Endothelial cell (in vitro differentiated cells): ENCODE data around the gene PHF1. TPM values are rescaled to one million over a fixed set of nuclear protein-coding genes. Genes with fewer than 3 reads are reported as not detected.

ENCODE experiments used
- DNase-seq: peaks from one replicate; pipeline ENCODE4 v3.0.0; 2021; ENCODE audit warnings: low spot score
- H3K27ac Mint-ChIP-seq: one replicate; pipeline ENCODE4 v1.8.0; 2021; ENCODE audit warnings: mixed read lengths, inconsistent platforms; ENCODE audit not compliant: unreplicated experiment
- H3K27me3 Mint-ChIP-seq: one replicate; pipeline ENCODE4 v1.8.0; 2021; ENCODE audit warnings: mild to moderate bottlenecking, moderate library complexity, mixed read lengths, inconsistent platforms; ENCODE audit not compliant: unreplicated experiment
- H3K36me3 Mint-ChIP-seq: one replicate; pipeline ENCODE4 v1.8.0; 2021; ENCODE audit warnings: mild to moderate bottlenecking, low read depth, mixed read lengths, inconsistent platforms; ENCODE audit not compliant: unreplicated experiment
- H3K4me1 Mint-ChIP-seq: one replicate; pipeline ENCODE4 v1.8.0; 2021; ENCODE audit warnings: mild to moderate bottlenecking, mixed read lengths, inconsistent platforms; ENCODE audit not compliant: unreplicated experiment
- H3K4me3 Mint-ChIP-seq: one replicate; pipeline ENCODE4 v1.8.0; 2021; ENCODE audit warnings: mild to moderate bottlenecking, mixed read lengths, inconsistent platforms; ENCODE audit not compliant: unreplicated experiment
- H3K9me3 Mint-ChIP-seq: one replicate; pipeline ENCODE4 v1.8.0; 2021; ENCODE audit warnings: mixed read lengths, inconsistent platforms; ENCODE audit not compliant: unreplicated experiment
- total RNA-seq: library from RNA; stranded (reverse); fragmentation: NEBNext Ultra II Directional; extraction: Animal tissue kit (Norgen Biotek cat#: 25700); gene quantifications from one replicate; pipeline ENCODE4 v1.2.1, GENCODE V29; 2021; ENCODE audit not compliant: unreplicated experiment
- TF ChIP-seq, protein P1 (sequence below): fragments of 200-600 bp; sonication (generic); IDR thresholded peaks from one replicate; pipeline ENCODE4 v1.5.0; 2021; ENCODE audit warnings: antibody characterized with exemption; ENCODE audit not compliant: unreplicated experiment

PHF1 gene
- total RNA-seq, 1 donor from 2014 or later: 60.0 TPM

- peaks cover 40% of the 10 kb centered on the region for H3K36me3 Mint-ChIP-seq
- H3K4me1 Mint-ChIP-seq: peaks cover 37% of the 10 kb centered on the region
- no peaks in the 10 kb centered on the region for H3K9me3 Mint-ChIP-seq
- peaks cover 29% of the 10 kb centered on the region for H3K27me3 Mint-ChIP-seq
- TF ChIP-seq, protein P1, sequence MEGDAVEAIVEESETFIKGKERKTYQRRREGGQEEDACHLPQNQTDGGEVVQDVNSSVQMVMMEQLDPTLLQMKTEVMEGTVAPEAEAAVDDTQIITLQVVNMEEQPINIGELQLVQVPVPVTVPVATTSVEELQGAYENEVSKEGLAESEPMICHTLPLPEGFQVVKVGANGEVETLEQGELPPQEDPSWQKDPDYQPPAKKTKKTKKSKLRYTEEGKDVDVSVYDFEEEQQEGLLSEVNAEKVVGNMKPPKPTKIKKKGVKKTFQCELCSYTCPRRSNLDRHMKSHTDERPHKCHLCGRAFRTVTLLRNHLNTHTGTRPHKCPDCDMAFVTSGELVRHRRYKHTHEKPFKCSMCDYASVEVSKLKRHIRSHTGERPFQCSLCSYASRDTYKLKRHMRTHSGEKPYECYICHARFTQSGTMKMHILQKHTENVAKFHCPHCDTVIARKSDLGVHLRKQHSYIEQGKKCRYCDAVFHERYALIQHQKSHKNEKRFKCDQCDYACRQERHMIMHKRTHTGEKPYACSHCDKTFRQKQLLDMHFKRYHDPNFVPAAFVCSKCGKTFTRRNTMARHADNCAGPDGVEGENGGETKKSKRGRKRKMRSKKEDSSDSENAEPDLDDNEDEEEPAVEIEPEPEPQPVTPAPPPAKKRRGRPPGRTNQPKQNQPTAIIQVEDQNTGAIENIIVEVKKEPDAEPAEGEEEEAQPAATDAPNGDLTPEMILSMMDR: no peak
- H3K4me3 Mint-ChIP-seq: peak overlapping the region; percentile 89
- H3K27ac Mint-ChIP-seq: peak overlapping the region; percentile 48
- DNase-seq: no peak
Measured at GRCh38 chr6:33411632-33412005, 805 bp downstream of the PHF1 start.

DNA sequence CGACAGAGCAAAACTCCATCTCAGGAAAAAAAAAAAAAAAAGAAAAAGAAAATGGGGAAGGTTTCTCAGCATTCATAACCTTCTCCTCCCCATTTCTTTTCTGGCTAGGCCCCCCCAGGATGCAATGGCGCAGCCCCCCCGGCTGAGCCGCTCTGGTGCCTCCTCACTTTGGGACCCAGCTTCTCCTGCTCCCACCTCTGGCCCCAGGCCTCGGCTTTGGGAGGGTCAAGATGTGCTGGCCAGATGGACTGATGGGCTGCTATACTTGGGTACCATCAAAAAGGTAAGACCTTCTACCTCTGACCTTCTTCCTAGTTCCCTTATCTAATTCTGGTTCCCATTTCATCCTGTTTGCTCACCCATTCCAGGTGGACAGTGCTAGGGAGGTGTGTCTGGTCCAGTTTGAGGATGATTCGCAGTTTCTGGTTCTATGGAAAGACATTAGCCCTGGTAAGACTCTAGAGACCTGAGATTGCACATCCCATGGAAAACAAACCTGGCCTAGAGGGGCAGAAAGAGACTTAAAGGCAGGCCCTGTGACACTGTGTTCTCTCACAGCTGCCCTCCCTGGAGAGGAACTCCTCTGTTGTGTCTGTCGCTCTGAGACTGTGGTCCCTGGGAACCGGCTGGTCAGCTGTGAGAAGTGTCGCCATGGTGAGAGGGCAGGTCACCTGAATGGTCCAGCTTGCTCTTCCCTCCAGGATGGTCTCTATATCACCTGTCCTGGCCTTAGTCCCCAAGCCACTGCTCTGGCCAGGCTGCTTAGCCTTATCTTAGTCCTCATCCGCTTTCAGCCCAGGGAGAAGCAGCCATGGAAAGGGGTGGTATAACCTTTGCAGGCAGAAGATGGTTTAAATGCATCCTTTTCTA is 1.6 kb downstream of the PHF1 start:
- Mint-ChIP-seq H3K4me3 (peak overlapping the region; percentile 82), H3K27ac (no peak overlapping the region), H3K9me3 (no peaks in the 10 kb centered on the region), H3K4me1 (peaks cover 44% of the 10 kb centered on the region), H3K27me3 (peaks cover 30% of the 10 kb centered on the region), H3K36me3 (peaks cover 43% of the 10 kb centered on the region)
- TF ChIP-seq, protein P1: no peak
- no peak for DNase-seq

GRCh38 chr6:33413241-33414120 is 2.7 kb downstream of the PHF1 start:
- TF ChIP-seq, protein P1: no peak
- H3K27ac Mint-ChIP-seq: peak overlapping the region; percentile 72
- H3K4me3 Mint-ChIP-seq: peak overlapping the region; percentile 82
- peaks cover 51% of the 10 kb centered on the region for H3K4me1 Mint-ChIP-seq
- no peak for DNase-seq
- H3K36me3 Mint-ChIP-seq: peaks cover 43% of the 10 kb centered on the region
- no peaks in the 10 kb centered on the region for H3K9me3 Mint-ChIP-seq
- peaks cover 33% of the 10 kb centered on the region for H3K27me3 Mint-ChIP-seq

GRCh38 chr6:33414592-33415271 is 3.9 kb downstream of the PHF1 start:
- H3K36me3 Mint-ChIP-seq: peaks cover 44% of the 10 kb centered on the region
- H3K4me1 Mint-ChIP-seq: peaks cover 56% of the 10 kb centered on the region

More at GRCh38 chr6:33414592-33415271, 3.9 kb downstream of the PHF1 start:
- Mint-ChIP-seq H3K27me3 (peaks cover 31% of the 10 kb centered on the region), H3K27ac (no peak overlapping the region), H3K4me3 (peak overlapping the region; percentile 25), H3K9me3 (no peaks in the 10 kb centered on the region)
- peak; percentile 43 for DNase-seq
- TF ChIP-seq, protein P1: peak; percentile 23
